Body of pancreas (tissue), 4 donors: Measurements from ENCODE around the gene MUC6.

Experiments
- POLR2A ChIP-seq, 3 donors: fragments of 450-650 bp; IDR thresholded peaks; one replicate each; pipeline ENCODE4 v1.6.1; 2016; ENCODE audit warnings: antibody characterized with exemption in 3 of 3, mild to moderate bottlenecking in 2 of 3
- TF ChIP-seq, protein P1 (sequence below), 7 experiments: fragments of 450-650 bp in 4 of 7; fragments of 200-600 bp in 3 of 7; sonication (generic) in 3 of 7; IDR thresholded peaks; one replicate each; pipeline ENCODE4 v1.5.1; 2016 to 2019; ENCODE audit warnings: antibody characterized with exemption in 7 of 7

DNA sequence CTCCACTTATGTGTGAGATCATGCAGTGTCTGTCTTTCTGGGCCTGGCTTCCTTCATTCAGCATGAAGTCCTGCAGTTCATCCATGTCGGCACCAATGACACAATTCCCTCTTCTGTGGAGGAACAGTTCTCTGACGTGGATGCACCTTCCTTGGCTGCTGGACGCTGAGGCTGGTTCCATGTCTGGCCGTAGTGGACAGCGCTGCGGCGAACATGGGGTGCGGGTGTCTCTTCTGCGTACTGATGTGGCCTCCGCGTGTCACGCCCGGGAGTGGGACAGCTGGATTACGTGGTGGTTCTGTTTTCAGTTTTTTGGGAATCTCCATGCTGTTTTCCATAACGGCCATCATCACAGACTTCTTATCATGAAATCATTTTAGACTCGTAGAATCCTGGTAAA, 21.3 kb upstream of the MUC6 start:
- TF ChIP-seq, protein P1, sequence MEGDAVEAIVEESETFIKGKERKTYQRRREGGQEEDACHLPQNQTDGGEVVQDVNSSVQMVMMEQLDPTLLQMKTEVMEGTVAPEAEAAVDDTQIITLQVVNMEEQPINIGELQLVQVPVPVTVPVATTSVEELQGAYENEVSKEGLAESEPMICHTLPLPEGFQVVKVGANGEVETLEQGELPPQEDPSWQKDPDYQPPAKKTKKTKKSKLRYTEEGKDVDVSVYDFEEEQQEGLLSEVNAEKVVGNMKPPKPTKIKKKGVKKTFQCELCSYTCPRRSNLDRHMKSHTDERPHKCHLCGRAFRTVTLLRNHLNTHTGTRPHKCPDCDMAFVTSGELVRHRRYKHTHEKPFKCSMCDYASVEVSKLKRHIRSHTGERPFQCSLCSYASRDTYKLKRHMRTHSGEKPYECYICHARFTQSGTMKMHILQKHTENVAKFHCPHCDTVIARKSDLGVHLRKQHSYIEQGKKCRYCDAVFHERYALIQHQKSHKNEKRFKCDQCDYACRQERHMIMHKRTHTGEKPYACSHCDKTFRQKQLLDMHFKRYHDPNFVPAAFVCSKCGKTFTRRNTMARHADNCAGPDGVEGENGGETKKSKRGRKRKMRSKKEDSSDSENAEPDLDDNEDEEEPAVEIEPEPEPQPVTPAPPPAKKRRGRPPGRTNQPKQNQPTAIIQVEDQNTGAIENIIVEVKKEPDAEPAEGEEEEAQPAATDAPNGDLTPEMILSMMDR (IDR thresholded peaks at IDR 0.05) = no peak
- TF ChIP-seq POLR2A (IDR thresholded peaks at IDR 0.05) = no peak
